Common myeloid progenitor, CD34-positive (primary cell): Measurements from ENCODE around the gene ALKBH5.

Source experiments
- CTCF ChIA-PET: fragments of 350-600 bp; sonication (Branson Sonifier 250); formaldehyde crosslinking; loops from one replicate; lab custom pipeline; 2021; ENCODE audit warnings: antibody characterized with exemption; lab: Charles Lee
- POLR2A ChIA-PET: fragments of 350-600 bp; sonication (Branson Sonifier 250); formaldehyde crosslinking; loops from one replicate; lab custom pipeline; 2021; ENCODE audit warnings: antibody characterized with exemption; lab: Charles Lee
- DNase-seq, 3 donors: peaks; one replicate each; pipeline versions ENCODE4 v3.0.0 to v3.0.0-alpha.2; 2013
- H3K27ac ChIP-seq, 2 experiments: 1 replicate in 1 of 2; 2 replicates in 1 of 2; pipeline ENCODE4 v1.7.0; 2013; ENCODE audit warnings: inconsistent platforms in 2 of 2, low read length in 2 of 2, mild to moderate bottlenecking in 2 of 2, low read depth in 1 of 2, moderate library complexity in 1 of 2; ENCODE audit not compliant: severe bottlenecking in 2 of 2, insufficient read depth in 1 of 2, poor library complexity in 1 of 2
- H3K27me3 ChIP-seq, 5 experiments: replicated peaks in 2 of 5; 1 replicate in 3 of 5; 2 replicates in 2 of 5; pipeline versions ENCODE4 v1.6.1 to v1.7.0; 2013; ENCODE audit warnings: low read length in 4 of 5, mild to moderate bottlenecking in 2 of 5, moderate library complexity in 2 of 5, inconsistent platforms in 1 of 5; ENCODE audit not compliant: insufficient read depth in 5 of 5, control insufficient read depth in 4 of 5
- H3K36me3 ChIP-seq, 4 experiments: 1 replicate in 2 of 4; 2 replicates in 2 of 4; pipeline versions ENCODE4 v1.6.1 to v1.7.0; 2013; ENCODE audit warnings: low read length in 3 of 4, control low read depth in 1 of 4, mild to moderate bottlenecking in 1 of 4; ENCODE audit not compliant: control insufficient read depth in 4 of 4, insufficient read depth in 4 of 4
- H3K4me1 ChIP-seq, 4 experiments: 1 replicate in 3 of 4; 2 replicates in 1 of 4; pipeline versions ENCODE4 v1.6.1 to v1.7.1; 2013; ENCODE audit warnings: low read length in 3 of 4, mild to moderate bottlenecking in 3 of 4, control low read depth in 1 of 4, inconsistent platforms in 1 of 4, moderate library complexity in 1 of 4; ENCODE audit not compliant: control insufficient read depth in 4 of 4, insufficient read depth in 4 of 4; ENCODE audit errors: control extremely low read depth in 1 of 4
- H3K4me3 ChIP-seq, 7 experiments: 1 replicate in 4 of 7; 2 replicates in 3 of 7; pipeline versions ENCODE4 v1.5.1 to v1.7.0; 2013; ENCODE audit warnings: mild to moderate bottlenecking in 7 of 7, low read length in 6 of 7, moderate library complexity in 6 of 7, inconsistent platforms in 2 of 7, low read depth in 2 of 7, control low read depth in 1 of 7; ENCODE audit not compliant: insufficient read depth in 4 of 7, control insufficient read depth in 1 of 7; ENCODE audit errors: extremely low read depth in 1 of 7
- H3K9me3 ChIP-seq, 5 experiments: 1 replicate in 4 of 5; 2 replicates in 1 of 5; pipeline versions ENCODE4 v1.6.1 to v1.7.1; 2013; ENCODE audit warnings: low read length in 4 of 5, mild to moderate bottlenecking in 2 of 5, inconsistent platforms in 1 of 5, low read depth in 1 of 5, moderate library complexity in 1 of 5; ENCODE audit not compliant: control insufficient read depth in 4 of 5, insufficient read depth in 2 of 5; ENCODE audit errors: control extremely low read depth in 1 of 5
- WGBS: methylation state at CpG from one replicate; pipeline ENCODE4 v1.1.5; 2013; ENCODE audit not compliant: insufficient coverage; 5-methylcytosine and 5-hydroxymethylcytosine counted together

The ALKBH5 gene

DNA sequence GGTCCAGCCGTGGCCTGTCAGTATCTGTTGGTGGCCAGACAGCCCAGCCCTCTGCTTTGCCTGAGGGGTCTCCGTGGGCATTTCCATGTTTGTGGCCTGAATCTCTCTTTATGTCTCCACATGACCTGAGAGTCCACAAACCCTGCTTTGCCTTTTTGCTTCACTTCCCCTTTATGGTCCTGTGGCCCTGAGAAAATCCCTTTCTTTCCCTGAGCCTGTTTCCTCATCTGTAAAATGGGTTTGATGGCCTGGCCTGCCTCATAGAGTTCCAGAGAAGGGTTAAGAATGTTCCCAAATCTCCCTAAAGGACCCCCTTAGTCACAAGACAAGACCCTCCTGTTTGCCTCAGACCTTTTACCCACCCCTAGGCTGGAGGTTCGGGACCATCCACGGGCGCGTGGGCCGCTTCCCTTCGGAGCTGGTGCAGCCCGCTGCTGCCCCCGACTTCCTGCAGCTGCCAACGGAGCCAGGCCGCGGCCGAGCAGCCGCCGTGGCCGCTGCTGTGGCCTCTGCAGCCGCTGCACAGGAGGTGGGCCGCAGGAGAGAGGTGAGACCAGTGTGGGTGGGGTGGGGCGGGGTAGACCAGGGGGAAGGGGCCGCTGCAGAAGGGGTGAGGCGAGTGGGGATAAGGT lies 26.2 kb upstream of the ALKBH5 start:
- H3K36me3 ChIP-seq: no peaks in the 10 kb centered on the region
- 86% methylated on average over 8 of the region's 22 CpGs for WGBS
- H3K4me3 ChIP-seq: peak overlapping the region in 1 of 7 experiments; percentile 76
- DNase-seq: peak in 2 of 3 donors; percentile 23 to 29
- H3K9me3 ChIP-seq: no peaks in the 10 kb centered on the region
- H3K27ac ChIP-seq: no peak overlapping the region
- CTCF ChIA-PET: no interaction called here
- POLR2A ChIA-PET: interaction anchor here (0.6 kb wide), 1 partner anchor 837 kb away, joined by 3 read pairs; no protein-coding TSS in a partner anchor
- no peaks in the 10 kb centered on the region for H3K27me3 ChIP-seq
- H3K4me1 ChIP-seq: peaks cover 0 to 22% (median 18%) of the 10 kb centered on the region in 4 experiments

- WGBS: 4% methylated on average over 25 of the region's 26 CpGs
- H3K9me3 ChIP-seq: no peaks in the 10 kb centered on the region
- peak overlapping the region in 1 of 2 experiments; percentile 31 for H3K27ac ChIP-seq
- H3K4me3 ChIP-seq: peak overlapping the region; percentile 20 to 79 (median 58)
- no peaks in the 10 kb centered on the region for H3K36me3 ChIP-seq
- DNase-seq: peak; percentile 91 to 96 (median 95)
- POLR2A ChIA-PET: interaction anchor here (0.6 kb wide), 1 partner anchor 837 kb away, joined by 3 read pairs; no protein-coding TSS in a partner anchor
- CTCF ChIA-PET: no interaction called here
- peaks cover 0 to 20% (median 18%) of the 10 kb centered on the region in 4 experiments for H3K4me1 ChIP-seq
- H3K27me3 ChIP-seq: no peaks in the 10 kb centered on the region
Measured at GRCh38 chr17:18158022-18158600, 25.5 kb upstream of the ALKBH5 start.

GRCh38 chr17:18159551-18160120 lies 24.0 kb upstream of the ALKBH5 start:
- no peak for DNase-seq
- H3K27ac ChIP-seq: no peak overlapping the region
- CTCF ChIA-PET: interaction anchor here (0.8 to 1.0 kb wide), 2 partner anchors 8 to 11 kb away, joined by 3 to 4 read pairs; no protein-coding TSS in a partner anchor
- WGBS: 100% methylated on average over 3 of the region's 3 CpGs
- no peaks in the 10 kb centered on the region for H3K9me3 ChIP-seq
- no peaks in the 10 kb centered on the region for H3K27me3 ChIP-seq
- H3K4me3 ChIP-seq: no peak overlapping the region
- no peaks in the 10 kb centered on the region for H3K36me3 ChIP-seq
- POLR2A ChIA-PET: no interaction called here
- peaks cover 0 to 14% (median 11%) of the 10 kb centered on the region in 4 experiments for H3K4me1 ChIP-seq

DNA sequence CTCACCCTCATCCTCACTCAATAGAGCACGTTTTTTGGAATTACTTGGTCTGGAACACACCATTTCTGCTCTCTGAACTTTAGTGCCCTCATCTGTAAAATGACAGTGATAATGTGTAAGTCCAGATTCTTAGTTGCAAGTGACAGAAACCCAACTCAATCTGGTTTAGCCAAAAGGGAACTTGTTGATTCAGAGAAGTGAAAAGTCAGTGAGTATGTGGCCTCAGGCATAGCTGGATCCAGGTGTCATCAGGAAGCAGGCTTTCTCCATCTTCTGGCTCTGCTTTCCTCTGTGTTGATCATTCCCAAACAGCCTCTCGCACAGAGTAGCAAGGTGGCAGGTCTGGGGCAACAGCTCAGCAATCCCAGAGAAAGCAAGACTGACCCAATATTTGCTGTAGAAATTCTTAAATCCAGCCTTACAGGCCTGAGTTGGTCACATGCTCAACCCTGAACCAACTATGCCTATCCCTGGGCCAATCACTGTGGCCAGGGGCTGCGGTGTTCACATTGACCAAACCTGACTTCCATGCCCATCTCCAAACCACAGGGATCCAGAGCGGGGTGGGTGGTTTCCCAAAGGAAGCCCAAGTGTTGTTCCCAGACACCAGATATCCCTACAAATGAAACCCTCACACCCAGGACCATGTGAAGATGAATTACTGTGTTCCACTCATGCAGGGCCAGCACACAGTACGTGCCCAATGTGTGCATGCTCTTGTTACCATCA lies 23.3 kb upstream of the ALKBH5 start:
- CTCF ChIA-PET: interaction anchor here (0.8 to 2.0 kb wide), 4 partner anchors 9 to 25 kb away, joined by 3 to 7 read pairs (median 4); no protein-coding TSS in a partner anchor
- 93% methylated on average over 4 of the region's 5 CpGs for WGBS
- no peaks in the 10 kb centered on the region for H3K36me3 ChIP-seq
- DNase-seq: no peak
- no peaks in the 10 kb centered on the region for H3K27me3 ChIP-seq
- POLR2A ChIA-PET: no interaction called here
- no peaks in the 10 kb centered on the region for H3K9me3 ChIP-seq
- no peak overlapping the region for H3K4me3 ChIP-seq
- peaks cover 0 to 14% (median 11%) of the 10 kb centered on the region in 4 experiments for H3K4me1 ChIP-seq
- no peak overlapping the region for H3K27ac ChIP-seq

GRCh38 chr17:18161207-18162145 lies 22.2 kb upstream of the ALKBH5 start:
- CTCF ChIA-PET: interaction anchor here (1.1 to 2.0 kb wide), 4 partner anchors 9 to 23 kb away, joined by 3 to 7 read pairs (median 3); no protein-coding TSS in a partner anchor
- H3K9me3 ChIP-seq: no peaks in the 10 kb centered on the region
- peaks cover 0 to 12% (median 8%) of the 10 kb centered on the region in 4 experiments for H3K4me1 ChIP-seq
- H3K27me3 ChIP-seq: no peaks in the 10 kb centered on the region
- H3K36me3 ChIP-seq: no peaks in the 10 kb centered on the region
- H3K27ac ChIP-seq: no peak overlapping the region
- DNase-seq: no peak
- no peak overlapping the region for H3K4me3 ChIP-seq
- 90% methylated on average over 10 of the region's 12 CpGs for WGBS
- POLR2A ChIA-PET: interaction anchor here (0.9 kb wide), 1 partner anchor 8 kb away, joined by 3 read pairs; no protein-coding TSS in a partner anchor

DNA sequence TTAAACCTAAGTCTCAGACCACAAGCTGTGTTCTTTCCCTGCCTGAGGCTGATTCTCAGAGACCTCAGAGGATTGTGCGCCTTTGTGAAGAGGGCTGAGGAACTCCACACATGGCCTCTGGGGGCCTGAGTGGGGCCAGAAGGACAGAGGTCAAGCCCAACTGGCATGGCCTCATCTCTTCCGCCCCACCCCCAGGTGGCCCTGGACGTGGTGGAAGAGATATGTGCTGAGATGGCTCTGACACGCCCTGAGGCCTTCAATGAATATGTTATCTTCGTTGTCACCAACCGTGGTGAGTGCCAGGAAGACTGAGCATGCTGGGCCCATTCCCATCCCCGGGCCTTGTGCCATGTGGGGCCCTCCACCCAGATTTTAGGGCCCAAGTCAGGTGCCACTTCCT lies 20.1 kb upstream of the ALKBH5 start:
- peaks cover 0 to 5% (median 3%) of the 10 kb centered on the region in 4 experiments for H3K4me1 ChIP-seq
- no peaks in the 10 kb centered on the region for H3K36me3 ChIP-seq
- no peak for DNase-seq
- 87% methylated on average over 7 of the region's 7 CpGs for WGBS
- ChIA-PET CTCF (no interaction called here), POLR2A (no interaction called here)
- no peak overlapping the region for H3K4me3 ChIP-seq
- no peak overlapping the region for H3K27ac ChIP-seq
- H3K9me3 ChIP-seq: no peaks in the 10 kb centered on the region
- H3K27me3 ChIP-seq: no peaks in the 10 kb centered on the region
